Naive B cell (primary cell): ENCODE data around the gene PNP. TPM values are rescaled to one million over a fixed set of nuclear protein-coding genes. Genes with fewer than 3 reads are reported as not detected.
"Not testable (repeated sequence)": the region's sequence is repeated elsewhere in the genome, so short reads cannot be mapped to it uniquely, and the experiment has no call there.

Experiments used
- ATAC-seq, 2 donors: fragments of 150-1000 bp; cut with Tn5 transposase; 2 replicates each; pipeline ENCODE4 v1.10.0; 2021; ENCODE audit warnings: low read depth in 2 of 2, mild to moderate bottlenecking in 2 of 2, moderate library complexity in 2 of 2
- DNase-seq: peaks from one replicate; pipeline ENCODE4 v3.0.0; 2022
- H3K27ac Mint-ChIP-seq, 6 donors: one replicate each; pipeline ENCODE4 v1.8.0; 2020 to 2022; ENCODE audit warnings: mild to moderate bottlenecking in 6 of 6, mixed read lengths in 6 of 6, moderate library complexity in 5 of 6, inconsistent platforms in 2 of 6
- H3K27me3 Mint-ChIP-seq, 3 donors: one replicate each; pipeline ENCODE4 v1.8.0; 2021 to 2022; ENCODE audit warnings: mixed read lengths in 3 of 3, mild to moderate bottlenecking in 1 of 3
- H3K36me3 Mint-ChIP-seq, 2 donors: one replicate each; pipeline ENCODE4 v1.8.0; 2020 to 2022; ENCODE audit warnings: mixed read lengths in 2 of 2, inconsistent platforms in 1 of 2, mild to moderate bottlenecking in 1 of 2
- H3K4me1 Mint-ChIP-seq, 3 donors: one replicate each; pipeline ENCODE4 v1.8.0; 2020 to 2022; ENCODE audit warnings: mixed read lengths in 3 of 3, inconsistent platforms in 1 of 3, mild to moderate bottlenecking in 1 of 3, moderate library complexity in 1 of 3
- H3K4me3 Mint-ChIP-seq, 8 donors: one replicate each; pipeline ENCODE4 v1.8.0; 2020 to 2022; ENCODE audit warnings: mild to moderate bottlenecking in 8 of 8, mixed read lengths in 8 of 8, moderate library complexity in 8 of 8, inconsistent platforms in 2 of 8
- H3K9me3 Mint-ChIP-seq, 7 donors: one replicate each; pipeline ENCODE4 v1.8.0; 2020 to 2022; ENCODE audit warnings: mixed read lengths in 7 of 7, mild to moderate bottlenecking in 5 of 7, inconsistent platforms in 2 of 7, moderate library complexity in 1 of 7
- polyA plus RNA-seq, 6 donors: library from polyadenylated mRNA; unstranded; fragments of 300-500 nt; fragmentation: Illumina TruSeq; gene quantifications; one replicate each; pipeline ENCODE4 v1.2.3, GENCODE V29; 2021; ENCODE audit warnings: low read depth in 6 of 6

Gene PNP
- polyA plus RNA-seq, 6 donors from 2014 or later = 24.1 to 67.8 (median 52.4) TPM

GRCh38 chr14:20506752-20507151, 37.5 kb downstream of the PNP start:
- H3K27me3 Mint-ChIP-seq, H3K27ac Mint-ChIP-seq, H3K4me3 Mint-ChIP-seq, H3K36me3 Mint-ChIP-seq, DNase-seq, H3K9me3 Mint-ChIP-seq, ATAC-seq: not testable (repeated sequence)
- peaks cover 18 to 27% (median 25%) of the 10 kb centered on the region in 3 donors for H3K4me1 Mint-ChIP-seq

GRCh38 chr14:20507537-20507936, 38.3 kb downstream of the PNP start:
- H3K27ac Mint-ChIP-seq, ATAC-seq, H3K9me3 Mint-ChIP-seq, DNase-seq, H3K36me3 Mint-ChIP-seq, H3K27me3 Mint-ChIP-seq, H3K4me3 Mint-ChIP-seq: not testable (repeated sequence)
- H3K4me1 Mint-ChIP-seq = peaks cover 26 to 34% (median 33%) of the 10 kb centered on the region in 3 donors

GRCh38 chr14:20508367-20508766, 39.2 kb downstream of the PNP start:
- H3K4me1 Mint-ChIP-seq = peaks cover 28 to 43% (median 39%) of the 10 kb centered on the region in 3 donors
- ATAC-seq (no peak), DNase-seq (no peak)
- H3K27me3 Mint-ChIP-seq = no peaks in the 10 kb centered on the region
- H3K27ac Mint-ChIP-seq = no peak overlapping the region
- H3K4me3 Mint-ChIP-seq = peak overlapping the region in 1 of 8 donors; percentile 57
- no peaks in the 10 kb centered on the region for H3K36me3 Mint-ChIP-seq
- H3K9me3 Mint-ChIP-seq = no peaks in the 10 kb centered on the region

- peak overlapping the region in 4 of 8 donors; percentile 16 to 81 (median 28) for H3K4me3 Mint-ChIP-seq
- peak overlapping the region in 3 of 6 donors; percentile 14 to 83 (median 44) for H3K27ac Mint-ChIP-seq
- H3K36me3 Mint-ChIP-seq = no peaks in the 10 kb centered on the region
- no peaks in the 10 kb centered on the region for H3K9me3 Mint-ChIP-seq
- H3K4me1 Mint-ChIP-seq = peaks cover 19 to 32% (median 31%) of the 10 kb centered on the region in 3 donors
- DNase-seq (no peak), ATAC-seq (peak; percentile 70 to 74)
- H3K27me3 Mint-ChIP-seq = no peaks in the 10 kb centered on the region
Measured at GRCh38 chr14:20512177-20512905, 43.1 kb downstream of the PNP start.

- Mint-ChIP-seq H3K9me3 (peaks cover 0 to 8% (median 2%) of the 10 kb centered on the region in 7 donors), H3K27me3 (no peaks in the 10 kb centered on the region), H3K27ac (no peak overlapping the region), H3K4me1 (peaks cover 19 to 26% (median 26%) of the 10 kb centered on the region in 3 donors), H3K4me3 (no peak overlapping the region), H3K36me3 (no peaks in the 10 kb centered on the region)
- ATAC-seq (no peak), DNase-seq (no peak)
Measured at GRCh38 chr14:20515846-20516245, 46.6 kb downstream of the PNP start.

GRCh38 chr14:20516921-20517320, 47.7 kb downstream of the PNP start:
- H3K4me3 Mint-ChIP-seq = no peak overlapping the region
- no peak for DNase-seq
- H3K4me1 Mint-ChIP-seq = peaks cover 9 to 15% (median 15%) of the 10 kb centered on the region in 3 donors
- H3K27me3 Mint-ChIP-seq = no peaks in the 10 kb centered on the region
- no peak overlapping the region for H3K27ac Mint-ChIP-seq
- H3K9me3 Mint-ChIP-seq = peaks cover 0 to 8% (median 2%) of the 10 kb centered on the region in 7 donors
- no peaks in the 10 kb centered on the region for H3K36me3 Mint-ChIP-seq
- ATAC-seq = no peak

- Mint-ChIP-seq H3K27ac (no peak overlapping the region), H3K27me3 (no peaks in the 10 kb centered on the region), H3K9me3 (peaks cover 0 to 8% (median 2%) of the 10 kb centered on the region in 7 donors), H3K4me3 (no peak overlapping the region), H3K4me1 (peaks cover 7 to 13% (median 11%) of the 10 kb centered on the region in 3 donors), H3K36me3 (no peaks in the 10 kb centered on the region)
- DNase-seq (no peak), ATAC-seq (no peak)
Measured at GRCh38 chr14:20522332-20522731, 53.1 kb downstream of the PNP start.

GRCh38 chr14:20524027-20524426, 54.8 kb downstream of the PNP start:
- H3K9me3 Mint-ChIP-seq = peaks cover 0 to 8% (median 2%) of the 10 kb centered on the region in 7 donors
- H3K4me3 Mint-ChIP-seq = peak overlapping the region in 1 of 8 donors; percentile 30
- DNase-seq (no peak), ATAC-seq (no peak)
- H3K36me3 Mint-ChIP-seq = no peaks in the 10 kb centered on the region
- peaks cover 7 to 16% (median 11%) of the 10 kb centered on the region in 3 donors for H3K4me1 Mint-ChIP-seq
- H3K27ac Mint-ChIP-seq = no peak overlapping the region
- peaks cover 4 to 9% (median 8%) of the 10 kb centered on the region in 3 donors for H3K27me3 Mint-ChIP-seq

Other genes with a start within 250 kb of the PNP start
- not detected for gene OR11H6, start 245.7 kb upstream of the PNP start, polyA plus RNA-seq
- gene OR11H7, start 240.4 kb upstream of the PNP start, polyA plus RNA-seq = not detected
- not detected for gene OR11H4, start 230.1 kb upstream of the PNP start, polyA plus RNA-seq
- gene TTC5, start 163.5 kb upstream of the PNP start, polyA plus RNA-seq = 10 to 100 TPM; 21.8 to 28.5 (median 26.6) TPM
- 10 to 100 TPM; 24.9 to 44.6 (median 32.7) TPM for gene CCNB1IP1, start 136.1 kb upstream of the PNP start, polyA plus RNA-seq
- 10 to 100 TPM in 3 of 6 donors, 1 to 10 TPM in 3; 6.2 to 17.0 (median 10.6) TPM for gene PARP2, start 125.8 kb upstream of the PNP start, polyA plus RNA-seq
- 10 to 100 TPM in 1 of 6 donors, 1 to 10 TPM in 4, under 1 TPM in 1; 0.15 to 17.2 (median 7.7) TPM for gene TEP1, start 55.9 kb upstream of the PNP start, polyA plus RNA-seq
- under 1 TPM in 5 of 6 donors, not detected in 1; 0.13 to 0.51 (median 0.40) TPM for gene KLHL33, start 33.2 kb upstream of the PNP start, polyA plus RNA-seq
- gene OSGEP, start 14.6 kb upstream of the PNP start, polyA plus RNA-seq = 10 to 100 TPM; 57.5 to 87.9 (median 67.4) TPM
- 100 to 1,000 TPM; 129 to 187 (median 180) TPM for gene APEX1, start 14.2 kb upstream of the PNP start, polyA plus RNA-seq
- 10 to 100 TPM; 40.1 to 67.6 (median 50.4) TPM for gene PIP4P1, start 8.0 kb upstream of the PNP start, polyA plus RNA-seq
- under 1 TPM in 3 of 6 donors, not detected in 3; 0.23 to 0.45 (median 0.37) TPM for gene RNASE10, start 36.1 kb downstream of the PNP start, polyA plus RNA-seq
- not detected for gene RNASE9, start 91.6 kb downstream of the PNP start, polyA plus RNA-seq
- gene RNASE11, start 118.6 kb downstream of the PNP start, polyA plus RNA-seq = not detected
- gene RNASE12, start 122.0 kb downstream of the PNP start, polyA plus RNA-seq = not detected
- gene OR6S1, start 172.3 kb downstream of the PNP start, polyA plus RNA-seq = not detected
- under 1 TPM in 5 of 6 donors, not detected in 1; 0.18 to 0.61 (median 0.34) TPM for gene RNASE4, start 215.2 kb downstream of the PNP start, polyA plus RNA-seq
- under 1 TPM in 3 of 6 donors, not detected in 3; 0.53 to 0.63 (median 0.57) TPM for gene ANG, start 219.4 kb downstream of the PNP start, polyA plus RNA-seq